Hair follicle dermal papilla cell (primary cell): ENCODE measurements around the gene SSTR3. TPM values are rescaled to one million over a fixed set of nuclear protein-coding genes. Genes with fewer than 3 reads are reported as not detected.

Source experiments
- small RNA-seq: library from RNA; depleted of rRNA; stranded (forward); fragments of <200 nt; gene quantifications from one replicate; pipeline ENCODE3, GENCODE V24; 2012
- total RNA-seq: library from RNA; depleted of rRNA; stranded (reverse); fragments of >200 nt; gene quantifications from 2 replicates; pipeline ENCODE4 v1.2.3, GENCODE V29; 2012

The SSTR3 gene
- total RNA-seq = not detected in 2 replicates

DNA sequence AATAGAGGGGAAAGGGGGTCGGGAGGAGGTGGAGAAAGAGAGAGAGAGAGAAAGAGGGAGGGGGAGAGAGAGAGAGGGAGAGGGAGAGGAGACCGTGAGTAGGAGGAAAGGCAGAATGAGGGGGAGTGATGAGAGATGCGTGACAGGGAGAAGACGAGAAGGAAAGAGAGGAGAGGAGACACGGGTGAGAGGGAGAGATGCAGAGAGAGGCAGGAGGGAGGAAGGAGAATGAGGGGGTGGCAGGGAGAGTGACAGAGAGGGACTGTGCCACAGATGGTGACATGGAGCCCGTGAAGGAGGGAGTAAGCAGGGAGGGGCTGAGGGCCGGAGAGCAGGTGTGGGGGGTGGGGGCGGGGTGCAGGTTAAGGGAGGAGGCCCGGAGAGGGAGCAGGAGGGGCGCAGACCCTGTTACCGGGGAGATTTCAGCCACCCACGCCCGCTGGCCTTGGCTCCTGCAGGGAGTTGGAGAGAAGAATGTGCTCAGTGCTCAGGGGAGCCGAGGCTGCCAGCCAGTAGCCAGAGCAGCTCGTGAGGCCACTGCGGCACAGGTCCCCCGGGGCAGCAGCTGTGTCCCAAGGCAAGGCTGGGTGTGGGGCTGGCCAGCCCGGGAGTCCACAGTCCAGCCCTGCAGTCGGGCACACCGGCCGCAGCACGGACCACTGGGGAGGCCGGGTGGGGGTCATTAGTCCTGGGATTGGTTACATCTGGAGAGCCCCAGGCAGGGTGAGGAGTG is at the start of gene SSTR3:
SSTR3 (minus strand) TSS at position 304 of the 733 bp plus-strand sequence. CDS start 4,674 bp downstream, outside the sequence.

DNA sequence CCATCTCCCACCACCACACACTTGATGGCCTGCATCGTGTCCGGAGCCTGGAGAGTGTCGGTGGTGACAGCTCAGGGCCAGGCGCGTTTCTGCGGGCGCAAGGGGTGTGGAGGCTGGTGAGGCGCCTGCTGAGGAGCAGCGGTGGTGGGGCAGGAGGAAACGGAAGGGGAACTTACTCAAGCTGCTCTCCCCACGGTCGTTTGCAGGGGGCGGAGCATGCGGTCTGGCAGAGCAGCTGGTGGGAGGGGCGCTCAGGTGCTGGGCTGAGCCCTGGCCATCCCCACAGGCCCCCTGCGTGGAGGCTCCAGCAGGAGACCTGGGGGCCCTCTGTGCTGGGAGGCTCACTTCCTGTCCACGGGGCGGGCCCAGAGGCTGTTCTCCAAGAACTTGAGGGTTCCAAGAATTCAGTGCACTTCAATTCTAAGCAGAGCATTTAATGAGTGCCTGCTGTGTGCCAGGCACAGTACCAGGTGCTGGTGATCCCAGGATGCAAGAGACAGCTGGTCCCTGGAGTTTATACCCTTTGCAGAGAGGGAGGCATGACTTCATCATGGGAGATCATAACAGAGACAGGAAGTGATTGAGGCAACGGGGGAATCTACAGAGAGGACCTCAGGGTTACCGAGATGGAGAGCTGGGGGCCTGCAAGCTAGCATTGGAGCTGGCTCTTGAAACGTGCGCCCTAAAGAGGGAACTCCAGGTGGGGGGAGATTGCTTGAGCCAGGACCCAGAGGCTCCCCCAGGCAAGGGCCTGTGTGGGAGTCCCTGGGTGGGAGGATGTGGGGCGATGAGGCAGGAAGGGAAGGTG is 32.0 kb upstream of the SSTR3 start, which contains the start of gene RAC2:
RAC2 (minus strand) TSS at position 156 of the 808 bp plus-strand sequence; CDS start at position 35, 121 bp downstream.

DNA sequence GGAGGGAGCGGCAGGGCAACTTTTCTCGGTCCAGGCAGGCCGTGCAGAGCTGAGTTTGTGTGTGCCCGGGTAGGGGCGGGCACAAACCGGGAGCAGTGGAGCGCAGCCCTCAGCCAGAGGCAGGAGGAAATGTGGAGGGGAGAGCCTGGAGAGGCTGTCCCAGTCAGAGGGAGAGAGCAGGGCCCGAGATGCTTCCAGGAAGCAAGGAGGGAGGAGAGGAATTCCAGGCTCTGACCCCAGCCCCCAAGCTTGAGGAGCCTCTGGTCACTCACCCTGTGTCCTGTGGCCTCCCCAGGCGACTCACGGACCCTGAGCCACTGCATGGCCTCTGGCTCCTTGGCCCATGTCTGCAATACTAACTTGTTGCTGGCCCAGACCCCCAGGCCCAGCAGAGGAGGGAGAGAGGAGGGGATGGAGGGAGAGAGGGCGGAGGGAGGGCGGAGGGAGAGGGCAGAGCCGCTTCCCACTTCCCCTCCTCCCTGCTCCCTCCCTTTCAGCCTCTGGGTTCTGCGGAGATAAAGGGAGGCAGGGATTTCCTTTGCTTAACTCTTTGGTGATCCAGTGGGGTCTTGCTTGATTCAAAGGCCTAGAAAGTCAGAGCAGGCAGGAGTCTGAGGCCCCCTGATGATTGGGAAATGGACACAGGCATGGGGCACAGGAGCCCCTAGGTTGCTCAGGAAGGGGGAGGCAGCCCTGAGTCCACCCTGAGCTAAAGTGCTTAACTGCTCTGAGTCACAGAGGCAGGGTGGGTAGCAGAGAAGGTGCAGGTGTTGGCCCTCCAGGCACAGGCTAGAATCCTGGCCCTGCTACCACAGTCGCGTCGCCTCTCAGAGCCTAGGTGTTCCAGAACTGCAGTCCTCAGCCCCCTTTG is 24.2 kb downstream of the SSTR3 start, which contains the start of gene C1QTNF6:
C1QTNF6 (minus strand) TSS at position 357 of the 871 bp plus-strand sequence; CDS start at position 323, 34 bp downstream.

Small RNAs within 50 kb of the gene (small RNA-seq; reads per million reads assigned to genes)
- not detected for gene Z82188.1

Other genes with a start within 250 kb of the SSTR3 start
- 23.4 and 24.0 TPM in 2 replicates for gene TST, start 193.0 kb downstream of the SSTR3 start, total RNA-seq
- 69.0 and 72.3 TPM in 2 replicates for gene MPST, start 192.7 kb downstream of the SSTR3 start, total RNA-seq
- gene KCTD17, start 160.7 kb downstream of the SSTR3 start, total RNA-seq = 26.8 and 30.2 TPM in 2 replicates
- not detected in 2 replicates for gene TMPRSS6, start 102.8 kb downstream of the SSTR3 start, total RNA-seq
- gene IL2RB, start 62.6 kb downstream of the SSTR3 start, total RNA-seq = 0.16 and 1.7 TPM in 2 replicates
- 13.2 and 17.4 TPM in 2 replicates for gene C1QTNF6, start 24.2 kb downstream of the SSTR3 start, total RNA-seq
- gene RAC2, start 31.8 kb upstream of the SSTR3 start, total RNA-seq = 10.2 and 15.4 TPM in 2 replicates
- gene CYTH4, start 70.0 kb upstream of the SSTR3 start, total RNA-seq = not detected in 2 replicates
- under 0.01 TPM in 1 of 2 replicates, not detected in the other for gene ELFN2, start 215.0 kb upstream of the SSTR3 start, total RNA-seq